Smooth muscle cell (in vitro differentiated cells): ENCODE measurements around the gene ZBED6. TPM values are rescaled to one million over a fixed set of nuclear protein-coding genes. Genes with fewer than 3 reads are reported as not detected.

Experiments
- DNase-seq: peaks from one replicate; lab custom pipeline; 2025; ENCODE audit not compliant: unreplicated experiment; lab: John Stamatoyannopoulos, UW
- H2AFZ ChIP-seq: fragments of 200-600 bp; sonication (generic); 2 replicates; pipeline ENCODE4 v1.6.0; 2016; ENCODE audit warnings: antibody characterized with exemption, low read depth, mild to moderate bottlenecking
- H3F3A ChIP-seq: fragments of 200-600 bp; sonication (generic); 2 replicates; pipeline ENCODE4 v1.6.0; 2017; ENCODE audit warnings: antibody characterized with exemption, low read depth
- H3K27ac ChIP-seq: fragments of 200-600 bp; sonication (generic); 2 replicates; pipeline ENCODE4 v1.5.1; 2016; ENCODE audit warnings: low read depth, mild to moderate bottlenecking
- H3K27me3 ChIP-seq: fragments of 200-600 bp; sonication (generic); 2 replicates; pipeline ENCODE4 v1.6.1; 2016; ENCODE audit warnings: low read depth, mild to moderate bottlenecking
- H3K36me3 ChIP-seq: fragments of 200-600 bp; sonication (generic); 2 replicates; pipeline ENCODE4 v1.5.1; 2016; ENCODE audit warnings: low read depth
- H3K4me1 ChIP-seq: fragments of 200-600 bp; sonication (generic); 2 replicates; pipeline ENCODE4 v1.5.1; 2016; ENCODE audit warnings: low read depth
- H3K4me2 ChIP-seq: fragments of 200-600 bp; sonication (generic); 2 replicates; pipeline ENCODE4 v1.6.0; 2016; ENCODE audit warnings: mild to moderate bottlenecking
- H3K4me3 ChIP-seq: fragments of 200-600 bp; sonication (generic); 2 replicates; pipeline ENCODE4 v1.5.1; 2016; ENCODE audit warnings: mild to moderate bottlenecking
- H3K79me2 ChIP-seq: fragments of 200-600 bp; sonication (generic); 2 replicates; pipeline ENCODE4 v1.6.0; 2016; ENCODE audit warnings: low read depth, mild to moderate bottlenecking
- H3K9ac ChIP-seq: fragments of 200-600 bp; sonication (generic); 2 replicates; pipeline ENCODE4 v1.6.0; 2016; ENCODE audit warnings: low read depth
- H3K9me3 ChIP-seq: fragments of 200-600 bp; sonication (generic); replicated peaks from 2 replicates; pipeline ENCODE4 v1.5.1; 2016; ENCODE audit warnings: low read depth
- H4K20me1 ChIP-seq: fragments of 200-600 bp; sonication (generic); 2 replicates; pipeline ENCODE4 v1.6.0; 2016; ENCODE audit warnings: low read depth
- WGBS: methylation state at CpG from one replicate; pipeline ENCODE4 v1.1.7; 2016; ENCODE audit warnings: low lambda C conversion rate; 5-methylcytosine and 5-hydroxymethylcytosine counted together
- polyA plus RNA-seq: library from polyadenylated mRNA; unstranded; fragments of >200 nt; fragmentation: Nextera tagmentation; extraction: Ambion mirVana; gene quantifications from 2 replicates; pipeline ENCODE4 v1.2.1, GENCODE V29; 2016
- total RNA-seq: library from RNA; depleted of rRNA; stranded (reverse); fragments of >200 nt; gene quantifications from 2 replicates; pipeline ENCODE4 v1.2.3, GENCODE V29; 2014
- TF ChIP-seq, protein P1 (sequence below): fragments of 200-600 bp; sonication (generic); IDR thresholded peaks from 2 replicates; pipeline ENCODE4 v1.5.1; 2017; ENCODE audit warnings: borderline replicate concordance, mild to moderate bottlenecking, antibody characterized with exemption; ENCODE audit not compliant: insufficient read depth, poor library complexity, severe bottlenecking

Gene ZBED6
- total and polyA plus RNA-seq, 2 experiments from 2014 or later, result 1.9 to 32.0 TPM

DNA sequence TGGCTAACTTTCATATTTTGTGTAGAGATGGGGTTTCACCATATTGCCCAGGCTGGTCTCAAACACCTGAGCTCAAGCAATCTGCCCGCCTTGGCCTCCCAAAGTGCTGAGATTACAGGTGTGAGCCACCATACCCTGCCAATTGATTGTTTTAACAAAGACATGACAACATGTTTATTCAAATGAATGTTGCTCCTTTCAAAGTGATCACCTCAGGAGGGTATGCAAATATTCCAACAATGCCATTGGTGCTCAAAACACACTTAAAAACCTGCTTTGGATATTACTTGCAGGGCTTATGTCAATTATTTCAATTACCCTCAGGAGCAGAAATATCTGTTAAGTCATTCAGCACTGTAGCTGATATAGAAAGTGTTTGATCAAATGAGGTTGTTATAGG, 22.6 kb upstream of the ZBED6 start:
- Histone ChIP-seq H3K27ac (peak overlapping the region; percentile 96), H3K4me1 (no peaks in the 10 kb centered on the region), H3K9ac (no peak overlapping the region), H4K20me1 (no peaks in the 10 kb centered on the region), H2AFZ (no peak overlapping the region), H3K4me3 (no peak overlapping the region), H3K27me3 (no peaks in the 10 kb centered on the region), H3K4me2 (no peak overlapping the region), H3K36me3 (no peaks in the 10 kb centered on the region), H3F3A (peaks cover 7% of the 10 kb centered on the region), H3K79me2 (no peaks in the 10 kb centered on the region), H3K9me3 (no peaks in the 10 kb centered on the region)
- WGBS, result 100% methylated on average over 1 of the region's 1 CpG
- DNase-seq, result no peak
- TF ChIP-seq, protein P1, sequence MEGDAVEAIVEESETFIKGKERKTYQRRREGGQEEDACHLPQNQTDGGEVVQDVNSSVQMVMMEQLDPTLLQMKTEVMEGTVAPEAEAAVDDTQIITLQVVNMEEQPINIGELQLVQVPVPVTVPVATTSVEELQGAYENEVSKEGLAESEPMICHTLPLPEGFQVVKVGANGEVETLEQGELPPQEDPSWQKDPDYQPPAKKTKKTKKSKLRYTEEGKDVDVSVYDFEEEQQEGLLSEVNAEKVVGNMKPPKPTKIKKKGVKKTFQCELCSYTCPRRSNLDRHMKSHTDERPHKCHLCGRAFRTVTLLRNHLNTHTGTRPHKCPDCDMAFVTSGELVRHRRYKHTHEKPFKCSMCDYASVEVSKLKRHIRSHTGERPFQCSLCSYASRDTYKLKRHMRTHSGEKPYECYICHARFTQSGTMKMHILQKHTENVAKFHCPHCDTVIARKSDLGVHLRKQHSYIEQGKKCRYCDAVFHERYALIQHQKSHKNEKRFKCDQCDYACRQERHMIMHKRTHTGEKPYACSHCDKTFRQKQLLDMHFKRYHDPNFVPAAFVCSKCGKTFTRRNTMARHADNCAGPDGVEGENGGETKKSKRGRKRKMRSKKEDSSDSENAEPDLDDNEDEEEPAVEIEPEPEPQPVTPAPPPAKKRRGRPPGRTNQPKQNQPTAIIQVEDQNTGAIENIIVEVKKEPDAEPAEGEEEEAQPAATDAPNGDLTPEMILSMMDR, result no peak

DNA sequence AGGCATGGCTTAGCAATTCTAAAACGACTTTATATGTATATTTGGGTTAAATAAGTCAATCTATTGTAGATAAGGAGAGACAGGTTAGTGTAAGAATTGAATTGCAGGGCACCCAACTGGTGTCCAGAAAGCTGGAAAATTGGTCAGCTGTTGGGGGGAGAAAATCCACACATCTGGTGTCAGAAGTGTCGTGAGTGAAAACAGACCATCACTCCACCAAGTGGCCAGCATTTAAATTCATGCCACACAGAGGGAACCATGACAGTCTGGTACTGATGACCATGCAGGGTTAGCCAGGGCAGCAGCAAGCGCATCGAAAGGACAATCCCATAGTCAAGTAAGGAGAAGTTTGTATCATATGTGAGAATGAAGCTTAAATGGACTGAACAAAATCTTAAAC, 18.8 kb upstream of the ZBED6 start:
- Histone ChIP-seq H3K36me3 (no peaks in the 10 kb centered on the region), H2AFZ (no peak overlapping the region), H3K4me3 (no peak overlapping the region), H3K9ac (no peak overlapping the region), H3K27me3 (no peaks in the 10 kb centered on the region), H3K9me3 (no peaks in the 10 kb centered on the region), H3K4me1 (no peaks in the 10 kb centered on the region), H3K79me2 (no peaks in the 10 kb centered on the region), H3K27ac (no peak overlapping the region), H3F3A (no peaks in the 10 kb centered on the region), H4K20me1 (no peaks in the 10 kb centered on the region), H3K4me2 (no peak overlapping the region)
- 70% methylated on average over 4 of the region's 4 CpGs for WGBS
- no peak for DNase-seq
- TF ChIP-seq, protein P1, result no peak

DNA sequence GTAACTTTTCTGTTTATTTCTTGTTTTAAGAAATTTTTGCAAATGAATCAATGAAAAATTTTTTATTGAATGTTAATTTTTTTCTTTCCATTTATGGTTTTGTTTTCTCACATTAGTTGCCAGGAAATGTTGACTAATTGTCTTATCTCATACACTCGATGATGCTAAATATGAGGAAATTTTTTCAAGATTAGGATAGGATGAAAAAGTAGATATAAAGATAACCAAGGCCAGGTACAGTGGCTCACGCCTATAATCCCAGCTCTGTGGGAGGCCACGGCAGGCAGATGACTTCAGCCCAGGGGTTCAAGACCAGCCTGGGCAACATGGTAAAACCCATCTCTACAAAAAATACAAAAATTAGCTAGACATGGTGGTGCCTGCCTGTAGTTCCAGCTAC, 17.8 kb upstream of the ZBED6 start:
- WGBS, result 88% methylated on average over 3 of the region's 3 CpGs
- H3K4me1 ChIP-seq, result no peaks in the 10 kb centered on the region
- no peak overlapping the region for H2AFZ ChIP-seq
- H4K20me1 ChIP-seq, result no peaks in the 10 kb centered on the region
- no peak overlapping the region for H3K4me3 ChIP-seq
- no peaks in the 10 kb centered on the region for H3F3A ChIP-seq
- H3K27ac ChIP-seq, result no peak overlapping the region
- H3K9me3 ChIP-seq, result no peaks in the 10 kb centered on the region
- H3K36me3 ChIP-seq, result no peaks in the 10 kb centered on the region
- no peak overlapping the region for H3K9ac ChIP-seq
- H3K79me2 ChIP-seq, result no peaks in the 10 kb centered on the region
- no peak for DNase-seq
- H3K4me2 ChIP-seq, result no peak overlapping the region
- H3K27me3 ChIP-seq, result no peaks in the 10 kb centered on the region
- TF ChIP-seq, protein P1, result no peak

DNA sequence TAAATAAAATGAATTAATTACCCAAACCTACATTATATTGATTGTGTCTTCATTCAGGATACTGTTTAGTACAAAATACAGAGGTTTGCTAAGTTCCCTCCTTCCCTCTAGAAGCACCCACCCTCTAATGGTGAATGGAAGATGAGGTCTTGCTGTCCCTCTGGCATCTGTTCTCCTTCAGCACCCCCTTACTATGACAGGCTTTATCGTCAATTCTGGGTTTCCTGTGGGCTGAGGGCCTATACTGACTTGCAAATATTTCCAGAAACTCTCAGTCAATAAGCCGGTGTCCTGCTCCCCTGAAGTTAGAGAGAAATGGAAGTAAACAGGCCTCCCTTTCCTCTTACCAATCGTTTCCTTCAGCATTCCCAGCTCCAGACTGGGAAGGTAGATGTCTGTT, 17.3 kb upstream of the ZBED6 start:
- no peak overlapping the region for H3K4me3 ChIP-seq
- H4K20me1 ChIP-seq, result no peaks in the 10 kb centered on the region
- H2AFZ ChIP-seq, result no peak overlapping the region
- H3K36me3 ChIP-seq, result no peaks in the 10 kb centered on the region
- H3K4me2 ChIP-seq, result no peak overlapping the region
- no peak for DNase-seq
- TF ChIP-seq, protein P1, result no peak
- no peak overlapping the region for H3K27ac ChIP-seq
- H3K79me2 ChIP-seq, result no peaks in the 10 kb centered on the region
- H3K27me3 ChIP-seq, result no peaks in the 10 kb centered on the region
- 89% methylated on average over 3 of the region's 3 CpGs for WGBS
- H3K9ac ChIP-seq, result no peak overlapping the region
- no peaks in the 10 kb centered on the region for H3K4me1 ChIP-seq
- no peaks in the 10 kb centered on the region for H3K9me3 ChIP-seq
- H3F3A ChIP-seq, result no peaks in the 10 kb centered on the region
